MCF 10A (cell line): ENCODE measurements around the gene CACNA2D3. TPM values are rescaled to one million over a fixed set of nuclear protein-coding genes. Genes with fewer than 3 reads are reported as not detected.

ENCODE experiments used
- BruUV-seq: library from RNA; stranded (reverse); fragments of 400-500 nt; replicated peaks from 2 replicates; lab custom pipeline; 2021; lab: Mats Ljungman, UMichigan
- CTCF ChIA-PET: fragments of 300-600 bp; sonication (Branson Sonifier 250); formaldehyde crosslinking; extraction: SDS; loops from one replicate; lab custom pipeline; 2021; ENCODE audit warnings: antibody characterized with exemption, inconsistent platforms; lab: Yijun Ruan, JAX
- POLR2A ChIA-PET: fragments of 300-600, 350-650 bp; sonication (Branson Sonifier 250); formaldehyde crosslinking; extraction: SDS; loops from one replicate; lab custom pipeline; 2020; ENCODE audit warnings: antibody characterized with exemption, inconsistent platforms; lab: Yijun Ruan, JAX
- DNase-seq: peaks from one replicate; pipeline ENCODE4 v3.0.0-alpha.2; 2018; ENCODE audit not compliant: unreplicated experiment
- H3K27ac Mint-ChIP-seq: one replicate; pipeline ENCODE4 v1.8.0; 2022; ENCODE audit warnings: mild to moderate bottlenecking, low read depth, mixed read lengths; ENCODE audit not compliant: unreplicated experiment
- H3K27me3 Mint-ChIP-seq: one replicate; pipeline ENCODE4 v1.8.0; 2022; ENCODE audit warnings: mixed read lengths; ENCODE audit not compliant: insufficient read depth, unreplicated experiment
- H3K36me3 Mint-ChIP-seq: one replicate; pipeline ENCODE4 v1.8.0; 2022; ENCODE audit warnings: mild to moderate bottlenecking, moderate library complexity, mixed read lengths; ENCODE audit not compliant: insufficient read depth, unreplicated experiment
- H3K4me1 Mint-ChIP-seq: one replicate; pipeline ENCODE4 v1.8.0; 2022; ENCODE audit warnings: mixed read lengths; ENCODE audit not compliant: insufficient read depth, unreplicated experiment
- H3K4me3 Mint-ChIP-seq: one replicate; pipeline ENCODE4 v1.8.0; 2022; ENCODE audit warnings: mild to moderate bottlenecking, moderate library complexity, mixed read lengths; ENCODE audit not compliant: unreplicated experiment
- H3K9me3 Mint-ChIP-seq: one replicate; pipeline ENCODE4 v1.8.0; 2022; ENCODE audit warnings: mixed read lengths; ENCODE audit not compliant: unreplicated experiment
- CTCF ChIP-seq: fragments of 200-600 bp; IDR thresholded peaks from one replicate; pipeline ENCODE4 v1.8.0; 2022; ENCODE audit warnings: antibody characterized with exemption, mild to moderate bottlenecking; ENCODE audit not compliant: unreplicated experiment
- intact Hi-C: fragments of 100-400 bp; cut with micrococcal nuclease; formaldehyde crosslinking; loops from 2 replicates; pipeline ENCODE4 v1.14.1; 2022
- total RNA-seq: library from RNA; stranded (reverse); gene quantifications from 2 replicates; pipeline ENCODE4 v1.2.3, GENCODE V29; 2022

Gene CACNA2D3
- total RNA-seq, 1 experiment from 2014 or later, result 2.3 TPM

GRCh38 chr3:54243960-54244682, 121.8 kb downstream of the CACNA2D3 start:
- no peak for TF ChIP-seq CTCF
- H3K36me3 Mint-ChIP-seq, result no peaks in the 10 kb centered on the region
- BruUV-seq, result no TSS peak
- CTCF ChIA-PET, result interaction anchor here (0.7 kb wide), 1 partner anchor 10 kb away, joined by 3 read pairs; no protein-coding TSS in a partner anchor
- no peak overlapping the region for H3K27ac Mint-ChIP-seq
- no peak overlapping the region for H3K4me3 Mint-ChIP-seq
- POLR2A ChIA-PET, result no interaction called here
- no peaks in the 10 kb centered on the region for H3K4me1 Mint-ChIP-seq
- no peaks in the 10 kb centered on the region for H3K27me3 Mint-ChIP-seq
- intact Hi-C loops, result no loop called here
- DNase-seq, result no peak
- H3K9me3 Mint-ChIP-seq, result no peaks in the 10 kb centered on the region

- Mint-ChIP-seq H3K4me3 (no peak overlapping the region), H3K4me1 (no peaks in the 10 kb centered on the region), H3K9me3 (no peaks in the 10 kb centered on the region), H3K36me3 (no peaks in the 10 kb centered on the region), H3K27ac (no peak overlapping the region), H3K27me3 (peaks cover 13% of the 10 kb centered on the region)
- intact Hi-C loops, result no loop called here
- no TSS peak for BruUV-seq
- no peak for TF ChIP-seq CTCF
- ChIA-PET CTCF (no interaction called here), POLR2A (no interaction called here)
- DNase-seq, result no peak
These were observed 129.4 kb downstream of the CACNA2D3 start for GRCh38 chr3:54251705-54252104.

GRCh38 chr3:54257125-54257720, 134.9 kb downstream of the CACNA2D3 start:
- intact Hi-C loops, result no loop called here
- Mint-ChIP-seq H3K9me3 (no peaks in the 10 kb centered on the region), H3K36me3 (no peaks in the 10 kb centered on the region), H3K27ac (no peak overlapping the region), H3K27me3 (peaks cover 42% of the 10 kb centered on the region), H3K4me1 (no peaks in the 10 kb centered on the region), H3K4me3 (no peak overlapping the region)
- no peak for TF ChIP-seq CTCF
- POLR2A ChIA-PET, result no interaction called here
- BruUV-seq, result no TSS peak
- DNase-seq, result no peak
- CTCF ChIA-PET, result no interaction called here

GRCh38 chr3:54259636-54260035, 137.3 kb downstream of the CACNA2D3 start:
- no TSS peak for BruUV-seq
- H3K27me3 Mint-ChIP-seq, result peaks cover 42% of the 10 kb centered on the region
- H3K36me3 Mint-ChIP-seq, result no peaks in the 10 kb centered on the region
- no peaks in the 10 kb centered on the region for H3K4me1 Mint-ChIP-seq
- no peak for DNase-seq
- no peak overlapping the region for H3K4me3 Mint-ChIP-seq
- intact Hi-C loops, result no loop called here
- ChIA-PET POLR2A (interaction anchor here (0.7 kb wide), 1 partner anchor 10 kb away, joined by 3 read pairs; no protein-coding TSS in a partner anchor), CTCF (interaction anchor here (0.7 to 1.0 kb wide), 2 partner anchors 99 to 322 kb away, joined by 3 read pairs; no protein-coding TSS in a partner anchor)
- TF ChIP-seq CTCF, result no peak
- no peak overlapping the region for H3K27ac Mint-ChIP-seq
- H3K9me3 Mint-ChIP-seq, result no peaks in the 10 kb centered on the region
